OCI-LY3 (cell line): ENCODE data around the gene PDGFA.

Experiments used
- H2AFZ ChIP-seq: fragments of 200-600, 300-600 bp; shearing (Covaris generic); 2 replicates; pipeline ENCODE4 v1.6.0; 2014; ENCODE audit warnings: antibody characterized with exemption, low read depth, low read length
- H3K27ac ChIP-seq: fragments of 200-600, 300-600 bp; sonication (generic); 2 replicates; pipeline ENCODE4 v1.5.1; 2014; ENCODE audit warnings: mild to moderate bottlenecking, low read length, moderate library complexity, mixed read lengths
- H3K27me3 ChIP-seq: fragments of 200-600, 300-600 bp; sonication (generic); 2 replicates; pipeline ENCODE4 v1.6.1; 2014; ENCODE audit warnings: low read depth, low read length, mixed read lengths
- H3K36me3 ChIP-seq: fragments of 200-600, 300-600 bp; sonication (generic); replicated peaks from 2 replicates; pipeline ENCODE3; 2014; ENCODE audit warnings: low read depth, low read length, mixed read lengths
- H3K4me1 ChIP-seq: fragments of 300-600, 200-600 bp; sonication (generic); 2 replicates; pipeline ENCODE4 v1.6.1; 2014; ENCODE audit warnings: low read length, mixed read lengths
- H3K4me2 ChIP-seq: fragments of 200-600, 300-600 bp; sonication (generic); 2 replicates; pipeline ENCODE4 v1.6.1; 2014; ENCODE audit warnings: low read length, mixed read lengths
- H3K4me3 ChIP-seq: fragments of 300-600, 200-600 bp; sonication (generic); 2 replicates; pipeline ENCODE4 v1.5.1; 2014; ENCODE audit warnings: antibody characterized with exemption, mild to moderate bottlenecking, low read length, moderate library complexity
- H3K79me2 ChIP-seq: fragments of 300-600, 200-600 bp; shearing (Covaris generic); 2 replicates; pipeline ENCODE4 v1.6.1; 2014; ENCODE audit warnings: mild to moderate bottlenecking, low read length, mixed read lengths
- H3K9ac ChIP-seq: fragments of 300-600, 200-600 bp; shearing (Covaris generic); 2 replicates; pipeline ENCODE4 v1.6.0; 2014; ENCODE audit warnings: mild to moderate bottlenecking, low read length, moderate library complexity
- H3K9me3 ChIP-seq: fragments of 200-600, 300-600 bp; shearing (Covaris generic); 2 replicates; pipeline ENCODE4 v1.6.1; 2014; ENCODE audit warnings: low read length, mixed read lengths; ENCODE audit not compliant: insufficient read depth
- H4K20me1 ChIP-seq: fragments of 200-600, 300-600 bp; sonication (generic); 2 replicates; pipeline ENCODE4 v1.6.1; 2016; ENCODE audit warnings: low read length, mixed read lengths; ENCODE audit not compliant: insufficient read depth
- CTCF ChIP-seq: fragments of 200-600, 300-600 bp; sonication (generic); IDR thresholded peaks from 2 replicates; pipeline ENCODE4 v1.5.1; 2014; ENCODE audit warnings: antibody characterized with exemption, low read length, low read depth
- EZH2phosphoT487 ChIP-seq: fragments of 200-600 bp; shearing (Covaris generic); IDR thresholded peaks from 2 replicates; pipeline ENCODE4 v1.6.1; 2018; ENCODE audit warnings: antibody characterized with exemption, mixed run types, low read depth

PDGFA gene

GRCh38 chr7:453597-454306 is 65.9 kb downstream of the PDGFA start:
- H3K36me3 ChIP-seq, result no peaks in the 10 kb centered on the region
- H3K79me2 ChIP-seq, result no peaks in the 10 kb centered on the region
- TF ChIP-seq EZH2phosphoT487 (no peak), CTCF (no peak)
- H4K20me1 ChIP-seq, result no peaks in the 10 kb centered on the region
- no peak overlapping the region for H3K4me3 ChIP-seq
- no peaks in the 10 kb centered on the region for H3K27me3 ChIP-seq
- H3K27ac ChIP-seq, result no peak overlapping the region
- peaks cover 10% of the 10 kb centered on the region; the same call in 1 of the 2 replicates for H3K4me1 ChIP-seq
- no peaks in the 10 kb centered on the region for H3K9me3 ChIP-seq
- H3K4me2 ChIP-seq, result no peak overlapping the region
- no peak overlapping the region for H3K9ac ChIP-seq
- H2AFZ ChIP-seq, result no peak overlapping the region

DNA sequence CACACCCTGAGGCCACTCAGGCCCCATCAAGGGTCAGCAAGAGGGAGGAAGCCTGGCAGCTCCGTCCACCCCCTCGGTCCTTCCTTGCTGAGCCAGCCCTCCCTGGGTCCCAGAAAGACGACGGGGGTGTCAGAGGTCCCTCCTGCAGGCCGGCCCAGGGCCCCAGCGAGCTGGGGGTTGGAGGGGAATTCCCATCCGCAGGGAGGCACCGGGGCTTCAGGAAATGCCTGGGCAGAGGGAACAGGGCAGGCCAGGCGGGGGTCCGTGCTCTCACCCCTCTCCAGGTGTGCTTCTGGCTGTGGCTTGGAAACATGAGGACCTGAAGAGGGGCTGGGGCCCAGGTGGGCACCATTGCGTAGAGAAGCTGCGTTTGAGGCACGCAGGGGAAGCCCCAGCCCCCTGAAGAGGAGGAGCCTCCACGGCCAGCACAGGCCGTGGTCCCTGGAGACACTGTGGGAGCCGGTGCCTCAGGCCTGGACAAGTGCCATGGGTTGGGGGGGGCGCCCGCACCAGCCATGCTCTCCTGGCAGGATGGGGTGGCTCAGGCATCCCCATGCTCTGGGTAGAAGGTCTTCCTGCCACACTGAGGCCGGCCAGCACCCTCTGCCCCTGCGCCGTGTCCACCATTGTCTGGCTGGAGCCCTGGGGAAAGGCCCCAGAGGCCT is 66.7 kb downstream of the PDGFA start:
- H3K9me3 ChIP-seq, result no peaks in the 10 kb centered on the region
- H2AFZ ChIP-seq, result peak overlapping the region; percentile 53; the same call in 1 of the 2 replicates
- H3K4me2 ChIP-seq, result peak overlapping the region; percentile 39
- no peaks in the 10 kb centered on the region for H3K79me2 ChIP-seq
- no peak overlapping the region for H3K9ac ChIP-seq
- H4K20me1 ChIP-seq, result no peaks in the 10 kb centered on the region
- no peak overlapping the region for H3K27ac ChIP-seq
- no peaks in the 10 kb centered on the region for H3K36me3 ChIP-seq
- no peak overlapping the region for H3K4me3 ChIP-seq
- no peak for TF ChIP-seq EZH2phosphoT487
- TF ChIP-seq CTCF, result no peak
- H3K27me3 ChIP-seq, result no peaks in the 10 kb centered on the region
- H3K4me1 ChIP-seq, result peaks cover 10% of the 10 kb centered on the region; the same call in 1 of the 2 replicates

DNA sequence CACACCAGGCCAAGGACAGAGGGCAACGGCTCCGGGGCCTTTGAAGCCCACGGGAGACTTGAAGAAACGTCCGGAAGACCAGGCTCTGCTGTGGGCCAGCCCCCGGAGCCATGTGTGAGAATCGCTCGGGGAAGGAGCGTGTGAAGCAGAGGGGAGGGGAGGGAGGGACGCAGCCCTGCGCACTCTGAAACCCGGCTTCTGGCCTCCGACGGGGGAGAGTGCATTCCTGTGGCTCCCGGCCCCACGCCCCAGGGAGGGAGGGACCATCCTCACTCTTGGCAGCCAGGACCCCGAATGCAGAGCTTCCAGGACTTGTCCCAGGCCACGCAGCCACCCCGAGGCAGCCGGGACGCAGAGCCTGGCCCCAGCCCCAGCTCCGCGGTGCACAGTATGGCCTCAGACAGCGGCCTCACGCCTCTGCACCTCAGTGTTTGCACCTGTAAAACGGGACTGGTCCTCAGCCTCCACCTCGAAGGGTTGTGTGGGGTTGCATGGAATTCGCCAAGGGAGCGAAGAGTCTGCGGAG is 67.4 kb downstream of the PDGFA start:
- H3K9ac ChIP-seq, result no peak overlapping the region
- no peaks in the 10 kb centered on the region for H3K27me3 ChIP-seq
- H3K79me2 ChIP-seq, result no peaks in the 10 kb centered on the region
- H2AFZ ChIP-seq, result no peak overlapping the region
- no peak for TF ChIP-seq EZH2phosphoT487
- no peak for TF ChIP-seq CTCF
- peaks cover 10% of the 10 kb centered on the region; the same call in 1 of the 2 replicates for H3K4me1 ChIP-seq
- peak overlapping the region; percentile 39 for H3K4me2 ChIP-seq
- H3K9me3 ChIP-seq, result no peaks in the 10 kb centered on the region
- no peaks in the 10 kb centered on the region for H3K36me3 ChIP-seq
- H3K4me3 ChIP-seq, result no peak overlapping the region
- H4K20me1 ChIP-seq, result no peaks in the 10 kb centered on the region
- no peak overlapping the region for H3K27ac ChIP-seq
